HEK293 (cell line): ENCODE measurements around the gene AGAP3.

Experiments used
- GLI2 ChIP-seq: fragments of 450-650 bp; formaldehyde crosslinking; IDR thresholded peaks from 2 replicates; pipeline ENCODE4; 2017; ENCODE audit warnings: missing biosample characterization, missing genetic modification characterization, low read depth, borderline replicate concordance
- GLIS2 ChIP-seq: fragments of 450-650 bp; formaldehyde crosslinking; IDR thresholded peaks from 2 replicates; pipeline ENCODE4 v1.5.1; 2016; ENCODE audit warnings: missing biosample characterization, missing genetic modification characterization
- HOXA7 ChIP-seq: sonication (generic); formaldehyde crosslinking; IDR thresholded peaks from 2 replicates; pipeline ENCODE4 v1.8.1; 2022; ENCODE audit warnings: missing genetic modification reagents, borderline replicate concordance
- IKZF3 ChIP-seq: fragments of 450-650 bp; IDR thresholded peaks from 2 replicates; pipeline ENCODE4 v1.5.0; 2018; ENCODE audit warnings: missing biosample characterization, mild to moderate bottlenecking, missing genetic modification characterization, moderate library complexity
- INSM2 ChIP-seq: fragments of 450-650 bp; formaldehyde crosslinking; IDR thresholded peaks from 2 replicates; pipeline ENCODE4 v1.5.1; 2016; ENCODE audit warnings: missing biosample characterization, missing genetic modification characterization
- KLF10 ChIP-seq: fragments of 450-650 bp; IDR thresholded peaks from 2 replicates; pipeline ENCODE4 v1.5.1; 2018; ENCODE audit warnings: missing biosample characterization, mild to moderate bottlenecking, missing genetic modification characterization
- PRDM1 ChIP-seq: fragments of 450-650 bp; formaldehyde crosslinking; IDR thresholded peaks from 2 replicates; pipeline ENCODE4; 2016; ENCODE audit warnings: missing biosample characterization, missing genetic modification characterization
- SCRT1 ChIP-seq: fragments of 450-650 bp; formaldehyde crosslinking; IDR thresholded peaks from 2 replicates; pipeline ENCODE4 v1.5.1; 2016; ENCODE audit warnings: missing biosample characterization, missing genetic modification characterization, borderline replicate concordance
- YY1 ChIP-seq: fragments of 450-650 bp; formaldehyde crosslinking; IDR thresholded peaks from 2 replicates; pipeline ENCODE4 v1.5.1; 2018; ENCODE audit warnings: missing biosample characterization, missing genetic modification characterization
- ZBTB10 ChIP-seq: fragments of 450-650 bp; formaldehyde crosslinking; IDR thresholded peaks from 2 replicates; pipeline ENCODE4 v1.5.1; 2016; ENCODE audit warnings: missing biosample characterization, missing genetic modification characterization
- ZBTB8A ChIP-seq: fragments of 450-650 bp; formaldehyde crosslinking; IDR thresholded peaks from 2 replicates; pipeline ENCODE4 v1.5.1; 2016; ENCODE audit warnings: missing biosample characterization, missing genetic modification characterization
- ZFP41 ChIP-seq: fragments of 450-650 bp; formaldehyde crosslinking; IDR thresholded peaks from 2 replicates; pipeline ENCODE4 v1.5.1; 2016; ENCODE audit warnings: missing biosample characterization, missing genetic modification characterization, borderline replicate concordance
- ZNF148 ChIP-seq: fragments of 450-650 bp; formaldehyde crosslinking; IDR thresholded peaks from 2 replicates; pipeline ENCODE4 v1.5.0; 2017; ENCODE audit warnings: missing biosample characterization, missing genetic modification characterization, borderline replicate concordance
- ZNF155 ChIP-seq: fragments of 450-650 bp; formaldehyde crosslinking; IDR thresholded peaks from 2 replicates; pipeline ENCODE4 v1.5.1; 2016; ENCODE audit warnings: missing biosample characterization, missing genetic modification characterization
- ZNF174 ChIP-seq: fragments of 450-650 bp; formaldehyde crosslinking; IDR thresholded peaks from 2 replicates; pipeline ENCODE4 v1.5.0; 2017; ENCODE audit warnings: missing biosample characterization, mild to moderate bottlenecking, missing genetic modification characterization
- ZNF18 ChIP-seq: fragments of 450-650 bp; formaldehyde crosslinking; IDR thresholded peaks from 2 replicates; pipeline ENCODE4 v1.5.1; 2016; ENCODE audit warnings: missing biosample characterization, missing genetic modification characterization
- ZNF19 ChIP-seq: fragments of 450-650 bp; formaldehyde crosslinking; IDR thresholded peaks from 2 replicates; pipeline ENCODE4; 2016; ENCODE audit warnings: missing biosample characterization, missing genetic modification characterization, low read depth
- ZNF223 ChIP-seq: fragments of 450-650 bp; formaldehyde crosslinking; IDR thresholded peaks from 2 replicates; pipeline ENCODE4 v1.5.1; 2016; ENCODE audit warnings: missing biosample characterization, missing genetic modification characterization
- ZNF23 ChIP-seq: fragments of 450-650 bp; formaldehyde crosslinking; IDR thresholded peaks from 2 replicates; pipeline ENCODE4 v1.5.1; 2016; ENCODE audit warnings: missing biosample characterization, missing genetic modification characterization, borderline replicate concordance
- ZNF341 ChIP-seq: fragments of 450-650 bp; formaldehyde crosslinking; IDR thresholded peaks from 2 replicates; pipeline ENCODE4; 2016; ENCODE audit warnings: low read depth, missing biosample characterization, missing genetic modification characterization
- ZNF488 ChIP-seq: fragments of 450-650 bp; formaldehyde crosslinking; IDR thresholded peaks from 2 replicates; pipeline ENCODE4 v1.5.1; 2016; ENCODE audit warnings: missing biosample characterization, missing genetic modification characterization
- ZNF501 ChIP-seq: fragments of 450-650 bp; formaldehyde crosslinking; IDR thresholded peaks from 2 replicates; pipeline ENCODE4 v1.5.1; 2016; ENCODE audit warnings: missing biosample characterization, missing genetic modification characterization
- ZNF571 ChIP-seq: fragments of 450-650 bp; formaldehyde crosslinking; IDR thresholded peaks from 2 replicates; pipeline ENCODE4 v1.5.0; 2017; ENCODE audit warnings: missing biosample characterization, missing genetic modification characterization
- ZNF610 ChIP-seq: fragments of 450-650 bp; formaldehyde crosslinking; IDR thresholded peaks from 2 replicates; pipeline ENCODE4 v1.5.1; 2016; ENCODE audit warnings: missing biosample characterization, missing genetic modification characterization, borderline replicate concordance
- ZNF621 ChIP-seq: fragments of 450-650 bp; formaldehyde crosslinking; IDR thresholded peaks from 2 replicates; pipeline ENCODE4 v1.5.1; 2017; ENCODE audit warnings: missing biosample characterization, missing genetic modification characterization
- ZNF701 ChIP-seq: fragments of 450-650 bp; formaldehyde crosslinking; IDR thresholded peaks from 2 replicates; pipeline ENCODE4 v1.5.1; 2016; ENCODE audit warnings: missing biosample characterization, missing genetic modification characterization
- ZNF843 ChIP-seq: fragments of 450-650 bp; formaldehyde crosslinking; IDR thresholded peaks from 2 replicates; pipeline ENCODE4 v1.5.1; 2016; ENCODE audit warnings: missing biosample characterization, missing genetic modification characterization
- ZSCAN30 ChIP-seq: fragments of 450-650 bp; IDR thresholded peaks from 2 replicates; pipeline ENCODE4 v1.5.1; 2018; ENCODE audit warnings: missing biosample characterization, mild to moderate bottlenecking, missing genetic modification characterization, moderate library complexity
- ZSCAN5A ChIP-seq: fragments of 450-650 bp; formaldehyde crosslinking; IDR thresholded peaks from 2 replicates; pipeline ENCODE4 v1.5.1; 2016; ENCODE audit warnings: missing biosample characterization, missing genetic modification characterization

The AGAP3 gene

GRCh38 chr7:151038951-151039849 is 47.1 kb upstream of the AGAP3 start (continued):
- TF ChIP-seq INSM2, result no peak
- TF ChIP-seq ZNF610 (tag by site-specific recombination), result no peak
- TF ChIP-seq ZNF148 (tag by site-specific recombination), result no peak
- TF ChIP-seq ZSCAN30 (tag by site-specific recombination), result no peak
- TF ChIP-seq GLI2 (tag by site-specific recombination), result no peak
- no peak for TF ChIP-seq ZSCAN5A (tag by site-specific recombination)
- TF ChIP-seq ZNF18 (tag by site-specific recombination), result no peak
- no peak for TF ChIP-seq YY1 (tag by site-specific recombination)
- no peak for TF ChIP-seq ZNF621 (tag by site-specific recombination)
- no peak for TF ChIP-seq KLF10 (tag by site-specific recombination)
- peak; percentile 34; the same call in 1 of the 2 replicates for TF ChIP-seq PRDM1
- no peak for TF ChIP-seq ZNF174 (tag by site-specific recombination)
- no peak for TF ChIP-seq ZNF501 (tag by site-specific recombination)
- TF ChIP-seq ZNF23 (tag by site-specific recombination), result no peak
- TF ChIP-seq ZNF341, result no peak; the same call in 1 of the 2 replicates
- no peak for TF ChIP-seq ZFP41 (tag by site-specific recombination)
- no peak for TF ChIP-seq HOXA7
- TF ChIP-seq ZNF701, result no peak
- no peak for TF ChIP-seq ZBTB10 (tag by site-specific recombination)
- TF ChIP-seq ZNF223, result no peak
- no peak for TF ChIP-seq ZBTB8A (tag by site-specific recombination)
- no peak for TF ChIP-seq ZNF488 (tag by site-specific recombination)
- 0 out of 2 replicates have a peak, but pooled peaks have one; percentile 20 for TF ChIP-seq IKZF3 (tag by site-specific recombination)
- no peak for TF ChIP-seq ZNF155 (tag by site-specific recombination)
- no peak for TF ChIP-seq ZNF571 (tag by site-specific recombination)
- TF ChIP-seq GLIS2 (tag by site-specific recombination), result peak; percentile 42; the same call in 1 of the 2 replicates
- no peak for TF ChIP-seq ZNF19 (tag by site-specific recombination)
- no peak for TF ChIP-seq ZNF843 (tag by site-specific recombination)
- no peak for TF ChIP-seq SCRT1
